Activated gamma-delta T cell treated with Interleukin-2 at 50 U/mL for 16 hours (primary cell): ENCODE data around the gene LIX1.
"Not testable (repeated sequence)": the region's sequence is repeated elsewhere in the genome, so short reads cannot be mapped to it uniquely, and the experiment has no call there.

Experiments used
- DNase-seq: peaks from one replicate; pipeline ENCODE4 v3.0.0-alpha.2; 2020

LIX1 gene

DNA sequence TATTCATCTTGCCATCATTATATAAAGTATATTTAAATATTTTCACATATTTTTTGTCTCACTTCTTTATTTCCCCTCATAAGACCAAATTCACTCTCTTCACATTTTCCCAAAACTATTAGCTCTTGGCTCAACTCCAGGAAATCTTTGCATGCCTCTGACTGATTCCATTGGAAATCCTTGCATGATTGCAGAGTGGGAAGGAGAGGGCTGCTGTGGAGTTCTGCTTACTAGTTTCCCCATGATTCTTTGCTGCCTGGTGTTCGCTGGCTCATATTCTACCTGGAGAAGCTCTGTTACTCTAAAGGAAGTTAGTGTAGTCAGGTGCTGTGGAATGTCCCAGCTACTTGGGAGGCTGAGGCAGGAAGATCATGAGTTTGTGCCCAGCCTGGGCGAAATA, 41.9 kb downstream of the LIX1 start:
- DNase-seq = no peak

DNA sequence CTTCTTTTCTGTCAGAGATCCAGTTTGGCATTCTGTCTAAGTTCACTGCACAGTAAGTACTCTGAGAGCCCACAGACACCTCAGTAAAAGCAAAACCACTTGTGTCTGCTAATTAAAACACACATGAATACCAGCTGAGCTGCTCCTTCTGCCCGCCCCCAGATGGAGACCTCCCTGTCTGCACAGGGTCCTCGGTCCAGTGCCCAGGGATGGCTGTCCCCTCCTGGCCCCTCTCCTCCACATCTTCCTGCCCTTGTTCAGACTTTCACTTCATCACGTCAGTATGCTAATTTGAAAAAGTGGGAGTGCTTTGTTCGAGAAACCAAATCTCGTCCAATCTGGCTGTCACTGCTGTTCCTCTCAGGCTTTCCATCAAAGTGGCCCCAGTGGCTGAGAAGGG, 43.5 kb downstream of the LIX1 start:
- no peak for DNase-seq

DNA sequence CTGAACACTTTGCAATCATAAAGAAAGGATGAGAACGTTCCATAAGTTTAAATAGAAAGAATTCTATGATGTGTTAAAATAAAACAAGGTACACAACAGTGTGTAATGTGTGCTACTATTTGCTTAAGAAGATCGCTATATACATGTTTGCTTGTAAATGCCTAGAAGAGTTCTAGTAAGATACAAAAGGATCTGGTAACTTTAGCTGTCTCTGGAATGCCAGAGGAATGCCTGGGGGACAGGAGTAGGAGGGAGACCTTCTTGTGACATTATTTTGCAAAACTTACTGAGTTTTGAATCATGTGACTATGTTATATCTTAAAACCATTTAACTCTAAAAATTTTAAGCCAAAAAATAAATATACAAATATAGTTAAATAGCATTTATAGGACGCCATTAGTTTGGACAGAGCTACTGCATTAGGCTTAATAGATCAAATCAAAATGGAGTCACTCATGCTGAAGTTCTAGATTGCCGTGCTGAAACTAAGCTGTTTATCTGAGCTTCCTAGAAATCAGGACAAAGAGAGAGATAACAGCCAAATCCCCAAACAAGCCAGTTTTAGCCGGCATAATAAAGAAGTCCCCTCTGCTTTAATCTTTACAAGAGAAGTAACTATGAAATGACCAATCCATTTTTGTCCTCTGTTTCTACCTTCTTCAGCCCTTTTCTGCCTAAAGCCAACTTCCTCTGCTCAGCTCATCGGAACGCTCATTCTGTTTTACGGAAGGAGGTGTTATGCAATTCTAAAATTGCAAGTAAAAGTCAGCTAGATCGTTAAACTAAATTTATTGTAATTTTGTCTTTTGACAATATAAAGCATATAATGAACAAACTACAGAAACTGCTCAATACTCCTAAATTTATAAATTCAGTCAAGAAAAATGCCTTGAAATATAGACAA, 44.8 kb downstream of the LIX1 start:
- no peak for DNase-seq

DNA sequence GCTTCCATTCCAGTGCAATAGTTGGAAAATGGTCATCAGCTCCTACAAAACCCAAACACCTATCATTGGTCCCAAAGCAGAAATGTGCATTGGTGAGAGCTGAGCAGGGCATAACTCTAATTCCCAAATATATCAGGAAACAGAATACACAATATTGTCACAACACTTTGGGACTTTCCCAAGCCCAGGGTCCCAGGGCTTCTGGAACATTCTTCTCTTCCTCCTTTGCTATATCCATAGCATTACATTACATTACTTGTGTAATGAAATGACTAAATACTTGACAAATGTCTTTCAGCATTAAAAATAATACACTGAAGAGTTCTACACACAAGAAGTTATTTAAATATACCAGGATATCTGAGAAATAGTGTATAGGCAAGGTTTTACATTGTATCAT, 45.6 kb downstream of the LIX1 start:
- no peak for DNase-seq

DNA sequence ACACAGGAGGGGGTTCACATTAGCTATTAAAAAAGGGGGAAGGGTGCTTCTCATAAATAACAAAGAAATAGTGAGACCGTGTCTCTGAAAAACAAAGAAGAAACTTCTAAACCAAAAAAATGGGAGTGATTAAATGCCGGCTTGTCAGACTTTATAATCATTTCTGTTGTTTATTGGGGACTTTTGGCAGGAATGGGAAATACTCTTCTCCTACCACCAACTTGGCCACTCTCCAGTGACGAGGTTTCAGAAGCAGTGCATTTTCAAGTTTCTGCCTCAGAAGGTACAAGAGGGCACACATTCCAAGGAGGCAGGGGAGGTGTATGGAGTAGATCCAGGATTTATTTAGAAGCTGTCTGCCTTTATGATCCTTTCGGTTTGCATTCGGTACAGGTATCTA, 46.2 kb downstream of the LIX1 start:
- no peak for DNase-seq

DNA sequence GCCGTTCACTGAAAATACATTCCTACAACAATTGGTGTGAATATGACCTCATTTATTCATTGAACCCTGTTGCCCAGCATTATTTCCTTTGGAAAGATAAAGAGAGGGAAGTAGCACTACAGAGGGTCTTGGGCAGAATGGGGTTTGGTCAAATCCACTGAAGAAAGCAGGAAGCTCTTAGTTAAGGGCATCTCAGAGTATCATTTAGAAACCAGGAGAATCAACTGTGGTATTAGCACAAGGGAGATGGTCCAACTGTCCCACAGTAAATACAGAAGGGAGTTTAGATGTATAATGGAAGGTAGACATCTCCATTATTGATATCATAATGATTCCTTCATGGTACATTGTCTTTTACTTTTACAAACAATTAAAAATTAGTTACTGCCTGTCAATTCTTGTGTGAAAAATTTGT, 47.1 kb downstream of the LIX1 start:
- DNase-seq = no peak

DNA sequence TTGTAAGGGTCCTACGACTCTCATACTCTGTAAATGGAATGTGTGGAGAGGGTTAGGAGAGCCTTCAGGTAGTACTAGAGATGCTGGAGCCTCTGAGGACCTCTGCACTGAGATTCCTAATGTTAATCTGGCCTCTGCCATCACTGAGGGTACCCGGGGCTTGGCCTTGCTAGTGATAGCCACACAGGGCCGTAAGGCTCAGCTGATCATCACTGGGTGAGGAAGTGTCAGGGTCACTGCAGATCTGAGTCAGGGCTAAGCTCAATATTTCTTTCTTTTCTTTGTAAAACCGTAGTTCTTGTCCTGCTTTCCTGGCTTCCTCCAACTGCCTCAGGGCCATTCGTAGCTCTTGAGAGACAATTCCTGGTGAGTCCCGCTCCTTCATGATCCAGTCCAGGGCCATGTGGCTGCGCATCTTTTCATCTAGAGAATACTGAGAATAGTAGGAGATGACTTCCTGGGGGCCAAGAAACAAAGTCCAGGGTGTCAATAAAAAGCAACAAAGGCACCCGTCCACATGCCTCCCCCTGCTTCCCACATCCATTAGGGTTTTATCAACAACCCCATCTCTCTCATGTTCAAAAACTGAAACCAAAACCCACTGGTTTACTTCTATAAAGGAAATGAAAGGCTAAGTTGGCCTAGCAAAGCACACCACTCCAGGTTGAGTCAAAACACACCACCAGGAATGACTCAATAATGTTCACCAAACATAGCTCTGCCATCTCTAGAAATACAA, 47.7 kb downstream of the LIX1 start:
- no peak for DNase-seq

DNA sequence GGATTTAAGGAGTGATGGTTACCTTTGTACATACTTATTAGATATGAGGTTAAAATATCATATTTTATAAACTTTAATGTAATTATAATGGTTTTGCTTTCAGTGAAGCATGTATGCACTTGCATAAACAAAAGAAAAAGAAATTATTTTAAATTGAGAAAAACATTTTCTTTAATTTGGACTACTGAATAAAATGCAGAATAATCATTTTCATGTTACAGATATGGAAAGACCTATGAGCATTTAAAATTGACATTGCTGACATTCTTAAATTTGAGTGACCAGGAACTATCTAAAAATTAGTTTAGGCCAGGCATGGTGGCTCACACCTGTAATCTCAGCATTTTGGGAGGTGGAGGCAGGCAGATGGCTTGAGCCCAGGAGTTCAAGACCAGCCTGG, 49.2 kb downstream of the LIX1 start:
- DNase-seq = no peak

DNA sequence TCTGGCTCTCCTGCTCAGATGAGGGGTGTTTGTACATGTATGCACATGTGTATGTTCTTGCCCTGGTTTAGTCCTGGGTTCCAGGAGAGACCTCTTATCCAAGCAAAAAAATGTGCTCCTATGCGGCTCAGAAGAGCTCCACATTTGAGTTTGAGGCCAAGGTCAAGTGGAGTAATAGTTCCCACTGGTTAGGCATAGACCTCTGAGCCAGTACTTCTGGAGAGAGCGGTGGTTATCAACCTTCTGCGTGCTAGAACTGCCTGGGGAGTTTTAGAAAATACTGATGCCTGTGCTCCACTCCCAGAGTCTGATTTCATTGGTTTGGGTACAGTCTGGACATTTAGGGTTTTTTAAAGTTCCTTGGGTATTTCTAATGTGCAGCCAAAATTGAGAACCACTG, 51.5 kb downstream of the LIX1 start:
- no peak for DNase-seq

DNA sequence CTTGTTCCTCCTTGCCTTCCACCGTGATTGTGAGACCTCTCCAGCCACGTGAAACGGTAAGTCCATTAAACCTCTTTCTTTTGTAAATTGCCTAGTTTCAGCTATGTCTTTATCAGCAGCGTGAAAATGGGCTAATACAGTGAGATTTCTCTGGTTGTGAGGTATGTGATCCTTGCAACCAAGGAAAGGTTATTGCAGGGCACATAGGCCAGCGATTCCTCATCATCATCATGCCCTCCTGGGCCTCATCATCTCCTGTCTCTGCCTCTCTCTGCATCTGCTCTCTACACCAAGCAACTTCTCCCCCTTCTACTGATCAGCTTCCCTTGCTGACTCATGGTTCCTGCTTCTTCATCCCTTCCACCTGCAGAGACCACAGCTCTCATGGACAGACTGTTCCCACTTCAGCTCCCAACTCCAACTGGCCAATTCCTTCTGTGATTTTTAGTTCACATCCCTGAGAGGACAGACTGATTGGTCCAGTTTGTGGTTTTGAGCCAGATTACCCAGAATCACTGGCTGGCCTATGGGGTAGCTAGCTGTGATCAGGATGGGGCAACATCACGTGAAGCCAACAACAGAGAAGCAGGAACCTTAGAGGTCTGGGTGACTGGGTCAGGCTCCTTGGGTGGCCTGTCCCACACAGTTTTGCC, 53.1 kb downstream of the LIX1 start:
- DNase-seq = no peak

DNA sequence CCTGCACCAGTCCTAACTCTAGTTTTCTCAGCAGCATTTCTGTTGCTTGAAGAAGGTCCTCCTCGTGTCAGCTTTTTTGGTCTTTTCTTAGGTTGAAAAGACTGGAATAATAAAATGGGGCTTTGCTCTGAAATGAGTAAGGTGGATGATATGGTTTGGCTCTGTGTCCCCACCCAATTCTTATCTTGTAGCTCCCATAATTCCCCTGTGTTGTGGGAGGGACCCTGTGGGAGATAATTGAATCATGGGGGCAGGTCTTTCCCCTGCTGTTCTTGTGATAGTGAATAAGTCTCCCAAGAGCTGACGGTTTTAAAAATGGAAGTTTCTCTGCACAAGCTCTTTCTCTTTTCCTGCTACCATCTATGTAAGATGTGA, 53.6 kb downstream of the LIX1 start:
- no peak for DNase-seq

DNA sequence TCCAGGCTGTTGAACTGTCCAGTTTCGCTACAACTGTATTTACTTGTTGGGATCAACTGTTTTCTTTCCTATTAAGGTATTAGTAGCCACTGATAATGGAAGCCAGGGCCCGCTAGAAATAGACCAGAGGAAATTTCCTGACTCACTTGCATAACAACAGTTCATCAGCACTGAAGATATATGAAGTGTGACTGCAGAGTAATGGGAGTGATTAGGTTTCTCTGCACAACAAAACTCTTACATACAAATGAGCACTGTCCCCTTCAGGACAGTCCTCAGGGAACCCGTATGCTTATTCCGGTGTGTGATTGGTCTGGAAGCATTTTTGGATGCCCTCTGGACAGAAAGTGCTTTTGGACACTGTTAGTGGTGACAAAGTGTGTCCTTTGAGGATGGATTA, 55.3 kb downstream of the LIX1 start:
- no peak for DNase-seq

DNA sequence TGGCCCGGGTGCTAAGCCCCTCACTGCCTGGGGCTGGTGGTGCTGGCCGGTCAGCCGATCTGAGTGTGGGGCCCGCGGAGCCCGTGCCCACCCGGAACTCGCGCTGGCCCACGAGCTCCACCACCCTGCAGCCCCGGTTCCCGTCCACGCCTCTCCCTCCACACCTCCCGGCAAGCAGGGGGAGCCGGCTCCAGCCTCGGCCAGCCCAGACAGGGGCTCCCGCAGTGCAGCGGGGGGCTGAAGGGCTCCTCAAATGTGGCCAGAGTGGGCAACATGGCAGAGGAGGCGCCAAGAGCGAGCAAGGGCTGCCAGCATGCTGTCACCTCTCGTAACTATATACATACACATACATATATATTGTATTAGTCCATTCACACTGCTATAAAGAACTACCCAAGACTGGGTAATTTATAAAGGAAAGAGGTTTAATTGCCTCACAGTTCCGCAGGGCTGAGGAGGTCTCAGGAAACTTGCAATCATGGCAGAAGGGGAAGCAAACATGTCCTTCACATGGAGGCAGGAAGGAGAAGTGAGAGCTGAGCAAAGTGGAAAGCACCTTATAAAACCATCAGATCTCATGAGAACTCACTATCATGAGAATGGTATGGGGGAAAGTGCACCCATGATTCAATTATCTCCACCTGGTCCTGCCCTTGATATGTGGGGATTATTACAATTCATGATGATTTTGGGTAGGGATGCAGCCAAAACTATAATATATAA, 56.8 kb downstream of the LIX1 start:
- DNase-seq = no peak

DNA sequence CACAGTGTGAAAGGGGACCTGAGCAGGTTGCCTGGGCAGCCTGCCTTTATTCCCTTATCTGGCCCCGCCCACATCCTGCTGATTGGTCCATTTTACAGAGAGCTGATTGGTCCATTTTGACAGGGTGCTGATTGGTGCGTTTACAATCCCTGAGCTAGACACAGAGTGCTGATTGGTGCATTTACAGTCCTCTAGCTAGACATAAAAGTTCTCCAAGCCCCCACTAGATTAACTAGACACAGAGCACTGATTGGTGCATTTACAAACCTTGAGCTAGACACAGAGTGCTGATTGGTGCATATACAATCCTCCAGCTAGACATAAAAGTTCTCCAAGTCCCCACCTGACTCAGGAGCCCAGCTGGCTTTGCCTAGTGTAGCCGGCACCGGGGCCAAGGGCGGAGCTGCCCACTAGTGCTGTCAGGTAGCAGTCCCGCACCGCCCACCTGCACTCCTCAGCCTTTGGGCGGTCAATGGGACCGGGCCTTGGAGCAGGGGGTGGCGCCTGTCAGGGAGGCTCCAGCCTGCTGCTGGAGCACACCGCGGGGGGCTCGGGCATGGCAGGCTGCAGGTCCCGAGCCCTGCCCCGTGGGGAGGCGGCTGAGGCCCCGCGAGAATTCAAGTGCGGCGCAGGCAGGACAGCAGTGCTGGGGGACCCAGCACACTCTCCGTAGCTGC, 57.5 kb downstream of the LIX1 start:
- DNase-seq = not testable (repeated sequence)

DNA sequence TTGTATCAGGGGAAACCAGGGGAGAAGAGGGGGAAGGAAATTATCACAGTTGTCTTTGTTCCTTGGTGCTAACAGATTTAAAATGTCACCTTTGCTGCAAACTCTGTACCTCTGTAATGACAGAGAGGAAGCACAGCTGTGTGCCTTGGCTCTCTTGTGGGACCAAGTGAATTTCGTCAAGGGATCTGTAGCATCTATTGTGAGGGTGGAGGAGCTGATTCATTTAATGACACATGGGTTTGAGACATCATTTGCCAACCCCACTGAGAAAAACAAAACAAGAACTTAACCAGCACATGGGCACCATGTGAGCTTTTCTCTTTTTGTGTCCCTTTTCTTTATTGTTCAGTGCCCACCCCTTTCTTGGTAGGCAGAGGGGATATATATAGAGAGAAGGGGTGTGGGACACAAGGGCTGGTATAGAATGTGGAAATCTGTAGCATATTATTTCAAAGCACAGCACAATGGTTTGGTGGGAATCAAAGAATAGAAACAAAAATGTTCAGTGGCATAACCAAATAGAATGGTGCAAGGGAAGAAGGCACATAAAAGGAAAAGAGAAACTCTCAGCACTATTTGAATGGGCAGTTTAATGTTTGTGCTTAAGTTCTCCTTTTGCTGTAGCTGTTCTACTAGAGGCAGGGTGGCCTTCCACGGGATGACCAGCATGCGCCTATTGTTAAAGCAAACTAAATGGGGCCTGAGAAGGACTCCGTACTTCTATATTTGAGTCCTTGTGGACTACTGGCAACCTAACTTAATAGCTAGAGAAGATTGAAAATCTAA, 63.3 kb downstream of the LIX1 start:
- no peak for DNase-seq

DNA sequence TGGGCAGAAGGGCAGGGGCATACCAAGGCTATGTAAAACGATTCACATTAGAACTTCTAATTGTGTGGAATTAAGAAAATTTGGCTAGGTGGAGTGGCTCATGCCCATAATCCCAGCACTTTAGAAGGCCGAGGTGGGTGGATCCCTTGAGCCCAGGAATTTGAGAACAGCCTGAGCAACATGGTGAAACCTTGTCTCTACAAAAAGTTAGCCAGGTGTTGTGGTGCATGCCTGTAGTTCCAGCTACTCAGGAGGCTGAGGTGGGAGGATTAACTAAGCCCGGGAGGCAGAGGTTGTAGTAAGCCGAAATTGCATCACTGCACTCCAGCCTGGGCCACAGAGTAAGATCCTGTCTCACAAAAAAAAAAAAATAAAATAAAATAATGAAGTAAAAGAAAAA, 65.2 kb downstream of the LIX1 start:
- DNase-seq = no peak

DNA sequence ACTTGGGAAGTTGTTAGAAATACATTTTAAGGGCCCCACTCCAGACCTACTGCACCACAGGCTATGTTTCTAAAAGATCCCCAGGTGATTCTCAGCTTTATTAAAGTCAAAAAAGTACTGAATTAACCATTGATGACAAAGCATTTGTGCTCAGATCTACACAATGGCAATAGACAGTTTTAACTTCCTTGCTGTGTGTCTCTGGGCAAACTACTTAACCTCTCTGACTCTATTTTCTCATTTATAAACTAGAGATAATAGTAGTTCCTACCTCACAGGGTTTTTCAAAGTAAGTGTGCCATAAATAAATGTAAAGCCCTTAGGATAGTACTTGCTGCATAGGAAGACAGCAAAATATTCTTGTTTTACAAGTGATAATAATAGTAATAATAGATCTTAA, 66.3 kb downstream of the LIX1 start:
- DNase-seq = no peak

DNA sequence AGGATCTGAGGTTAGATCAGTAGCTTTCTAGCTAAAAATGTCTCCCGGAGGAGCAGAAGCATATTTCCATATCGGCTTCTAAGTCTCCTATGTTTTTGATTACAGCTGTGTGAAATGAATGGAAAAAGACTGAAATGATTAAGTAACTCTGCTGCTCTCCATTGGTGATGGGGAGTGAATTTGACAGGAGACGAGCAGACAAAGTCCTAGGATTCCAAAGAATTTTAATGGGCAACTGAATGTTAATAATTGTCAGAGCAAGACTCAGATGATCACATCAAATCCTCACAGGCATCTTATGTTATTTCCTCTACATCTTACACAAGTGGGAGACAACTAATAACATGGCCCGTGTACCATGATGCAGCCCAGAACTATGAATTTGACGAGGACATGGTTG, 66.8 kb downstream of the LIX1 start:
- no peak for DNase-seq

DNA sequence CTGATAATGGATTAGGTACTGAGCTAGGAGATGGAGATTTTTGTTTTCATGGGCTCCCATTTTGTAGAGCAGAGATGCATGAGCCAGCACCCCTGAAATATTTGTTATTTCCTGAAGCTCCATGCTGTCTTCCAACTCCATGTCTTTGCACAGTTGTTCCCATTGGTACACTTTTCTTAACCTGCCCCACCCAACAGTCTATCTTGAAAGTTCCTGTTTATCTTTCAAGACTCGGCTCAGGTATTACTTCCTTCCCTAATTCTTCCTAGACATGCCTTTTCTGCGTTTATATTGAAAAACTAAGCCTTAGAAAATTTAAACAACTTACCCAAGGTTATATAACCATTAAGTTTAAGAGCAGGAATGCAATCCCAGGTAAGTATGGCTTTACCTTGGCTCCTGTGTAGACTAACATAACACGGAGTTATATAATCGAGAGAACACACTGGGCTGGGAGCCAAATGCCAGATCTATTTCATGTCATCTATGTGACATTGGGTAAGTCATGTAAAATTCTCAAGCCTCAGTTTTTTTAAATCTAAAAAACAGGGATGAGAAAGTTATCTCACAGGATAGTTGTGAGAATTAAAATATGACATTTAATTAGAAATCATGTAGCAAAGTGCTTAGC, 67.4 kb downstream of the LIX1 start:
- no peak for DNase-seq

DNA sequence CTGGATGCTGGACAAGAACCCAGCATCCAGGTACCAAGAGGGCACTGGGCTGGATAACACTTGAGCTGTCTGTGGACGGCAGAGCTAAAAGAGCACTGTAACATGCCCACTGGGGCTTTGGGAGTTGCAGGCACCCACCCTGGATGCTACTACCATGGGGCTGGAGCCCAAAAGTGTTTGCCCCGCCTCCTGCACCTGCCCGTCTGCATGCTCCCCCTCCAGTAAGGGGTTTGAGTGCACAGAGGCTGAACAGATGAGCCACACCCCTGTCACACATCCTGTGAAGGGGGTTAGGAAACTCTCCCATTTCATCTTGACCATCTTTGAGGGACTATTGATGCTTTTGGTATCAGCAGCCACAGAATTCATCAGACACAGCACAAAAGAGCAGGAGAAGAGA, 69.0 kb downstream of the LIX1 start:
- no peak for DNase-seq

DNA sequence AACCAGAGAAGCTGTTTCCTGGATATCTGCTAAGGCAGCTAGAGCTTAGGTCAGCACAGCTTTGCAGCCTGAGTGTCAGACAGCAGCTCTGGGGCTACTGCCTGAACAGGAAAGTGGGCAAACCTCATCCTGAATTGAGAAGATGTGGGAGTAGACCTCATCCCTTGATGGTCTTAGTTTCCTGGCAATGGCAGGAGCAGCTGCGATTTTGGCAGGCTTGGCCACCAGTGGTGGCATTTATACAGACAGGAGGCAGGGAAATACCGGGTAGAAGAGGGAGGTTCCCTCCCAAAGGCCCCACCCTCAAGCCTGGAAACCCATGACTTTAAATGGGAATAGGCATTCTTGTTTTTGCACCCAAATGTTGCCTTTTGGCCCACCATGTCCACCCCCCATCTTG, 69.7 kb downstream of the LIX1 start:
- DNase-seq = no peak
